Measurements from ENCODE around the gene NAV2. TPM values are rescaled to one million over a fixed set of nuclear protein-coding genes. Genes with fewer than 3 reads are reported as not detected.
A peak's percentile ranks its signal among the peaks of the same experiment; 100 is the strongest.
"Not testable (repeated sequence)": the region's sequence is repeated elsewhere in the genome, so short reads cannot be mapped to it uniquely, and the experiment has no call there.

Gene NAV2
- total RNA-seq, 1 donor from 2014 or later, result 31.4 TPM

GRCh38 chr11:19923626-19924025, 211.0 kb downstream of the NAV2 start:
- H3K27ac Mint-ChIP-seq (ENCODE audit: unreplicated experiment), result peak overlapping the region; percentile 48

GRCh38 chr11:19924311-19924710, 211.7 kb downstream of the NAV2 start:
- Mint-ChIP-seq H3K4me3 (ENCODE audit: unreplicated experiment) (no peak overlapping the region), H3K27ac (ENCODE audit: unreplicated experiment) (peak overlapping the region; percentile 70), H3K27me3 (ENCODE audit: unreplicated experiment) (no peaks in the 10 kb centered on the region), H3K36me3 (ENCODE audit: unreplicated experiment) (no peaks in the 10 kb centered on the region), H3K4me1 (ENCODE audit: unreplicated experiment) (peaks cover 62% of the 10 kb centered on the region), H3K9me3 (ENCODE audit: unreplicated experiment) (peaks cover 4% of the 10 kb centered on the region)
- TF ChIP-seq, protein P1, sequence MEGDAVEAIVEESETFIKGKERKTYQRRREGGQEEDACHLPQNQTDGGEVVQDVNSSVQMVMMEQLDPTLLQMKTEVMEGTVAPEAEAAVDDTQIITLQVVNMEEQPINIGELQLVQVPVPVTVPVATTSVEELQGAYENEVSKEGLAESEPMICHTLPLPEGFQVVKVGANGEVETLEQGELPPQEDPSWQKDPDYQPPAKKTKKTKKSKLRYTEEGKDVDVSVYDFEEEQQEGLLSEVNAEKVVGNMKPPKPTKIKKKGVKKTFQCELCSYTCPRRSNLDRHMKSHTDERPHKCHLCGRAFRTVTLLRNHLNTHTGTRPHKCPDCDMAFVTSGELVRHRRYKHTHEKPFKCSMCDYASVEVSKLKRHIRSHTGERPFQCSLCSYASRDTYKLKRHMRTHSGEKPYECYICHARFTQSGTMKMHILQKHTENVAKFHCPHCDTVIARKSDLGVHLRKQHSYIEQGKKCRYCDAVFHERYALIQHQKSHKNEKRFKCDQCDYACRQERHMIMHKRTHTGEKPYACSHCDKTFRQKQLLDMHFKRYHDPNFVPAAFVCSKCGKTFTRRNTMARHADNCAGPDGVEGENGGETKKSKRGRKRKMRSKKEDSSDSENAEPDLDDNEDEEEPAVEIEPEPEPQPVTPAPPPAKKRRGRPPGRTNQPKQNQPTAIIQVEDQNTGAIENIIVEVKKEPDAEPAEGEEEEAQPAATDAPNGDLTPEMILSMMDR (IDR thresholded peaks at IDR 0.05), result no peak
- DNase-seq (ENCODE audit: extremely low spot score, unreplicated experiment), result no peak

More at GRCh38 chr11:19923626-19924025, 211.0 kb downstream of the NAV2 start:
- Mint-ChIP-seq H3K27me3 (ENCODE audit: unreplicated experiment) (no peaks in the 10 kb centered on the region), H3K4me1 (ENCODE audit: unreplicated experiment) (peaks cover 66% of the 10 kb centered on the region), H3K9me3 (ENCODE audit: unreplicated experiment) (peaks cover 4% of the 10 kb centered on the region), H3K4me3 (ENCODE audit: unreplicated experiment) (no peak overlapping the region), H3K36me3 (ENCODE audit: unreplicated experiment) (no peaks in the 10 kb centered on the region)
- TF ChIP-seq, protein P1 (IDR thresholded peaks at IDR 0.05), result no peak
- no peak for DNase-seq (ENCODE audit: extremely low spot score, unreplicated experiment)

GRCh38 chr11:19924716-19925115, 212.1 kb downstream of the NAV2 start:
- Mint-ChIP-seq H3K4me3 (ENCODE audit: unreplicated experiment) (no peak overlapping the region), H3K4me1 (ENCODE audit: unreplicated experiment) (peaks cover 62% of the 10 kb centered on the region), H3K27ac (ENCODE audit: unreplicated experiment) (peak overlapping the region; percentile 70), H3K36me3 (ENCODE audit: unreplicated experiment) (no peaks in the 10 kb centered on the region), H3K27me3 (ENCODE audit: unreplicated experiment) (no peaks in the 10 kb centered on the region), H3K9me3 (ENCODE audit: unreplicated experiment) (peaks cover 4% of the 10 kb centered on the region)
- DNase-seq (ENCODE audit: extremely low spot score, unreplicated experiment), result no peak
- TF ChIP-seq, protein P1 (IDR thresholded peaks at IDR 0.05), result no peak

DNA sequence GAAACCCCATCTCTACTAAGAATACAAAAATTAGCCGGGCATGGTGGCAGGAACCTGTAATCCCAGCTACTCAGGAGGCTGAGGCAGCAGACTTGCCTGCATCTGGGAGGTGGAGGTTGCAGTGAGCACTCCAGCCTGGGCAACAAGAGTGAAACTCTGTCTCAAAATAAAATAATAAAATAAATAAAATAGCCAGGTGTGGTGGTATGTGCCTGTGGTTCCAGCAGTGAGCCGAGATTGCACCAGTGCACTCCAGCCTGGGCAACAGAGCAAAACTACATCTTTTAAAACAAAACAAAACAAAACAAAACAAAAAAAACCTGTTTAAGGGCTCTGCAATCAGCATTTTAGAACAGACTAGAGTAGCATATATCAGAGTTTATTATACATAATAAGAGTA, 214.8 kb downstream of the NAV2 start:
- H3K4me1 Mint-ChIP-seq (ENCODE audit: unreplicated experiment), result peaks cover 57% of the 10 kb centered on the region
- H3K36me3 Mint-ChIP-seq (ENCODE audit: unreplicated experiment); DNase-seq (ENCODE audit: extremely low spot score, unreplicated experiment); H3K4me3 Mint-ChIP-seq (ENCODE audit: unreplicated experiment); H3K27ac Mint-ChIP-seq (ENCODE audit: unreplicated experiment); H3K9me3 Mint-ChIP-seq (ENCODE audit: unreplicated experiment); H3K27me3 Mint-ChIP-seq (ENCODE audit: unreplicated experiment): not testable (repeated sequence)

DNA sequence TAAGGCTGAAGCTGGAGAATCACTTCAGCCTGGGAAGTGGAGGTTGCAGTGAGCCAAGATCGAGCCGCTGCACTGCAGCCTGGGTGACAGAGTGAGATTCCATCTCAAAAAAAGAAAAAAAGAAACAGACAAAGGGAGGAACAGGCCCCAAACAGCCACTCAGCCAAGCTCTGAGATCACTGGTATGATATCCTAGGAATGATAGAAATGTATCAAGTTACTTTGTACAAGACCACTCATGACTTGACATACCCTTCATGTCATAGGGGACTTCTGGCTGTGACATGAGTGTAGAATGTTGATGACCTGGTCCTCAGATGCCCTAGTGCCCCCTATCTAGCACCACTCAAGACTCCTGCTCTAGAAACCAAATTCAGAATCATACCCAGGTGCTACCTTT, 216.5 kb downstream of the NAV2 start:
- H3K36me3 Mint-ChIP-seq (ENCODE audit: unreplicated experiment), result peaks cover 4% of the 10 kb centered on the region
- DNase-seq (ENCODE audit: extremely low spot score, unreplicated experiment), result no peak
- TF ChIP-seq, protein P1 (IDR thresholded peaks at IDR 0.05), result no peak
- H3K4me1 Mint-ChIP-seq (ENCODE audit: unreplicated experiment), result peaks cover 53% of the 10 kb centered on the region
- H3K27me3 Mint-ChIP-seq (ENCODE audit: unreplicated experiment), result no peaks in the 10 kb centered on the region
- H3K4me3 Mint-ChIP-seq (ENCODE audit: unreplicated experiment), result no peak overlapping the region
- H3K9me3 Mint-ChIP-seq (ENCODE audit: unreplicated experiment), result no peaks in the 10 kb centered on the region
- peak overlapping the region; percentile 47 for H3K27ac Mint-ChIP-seq (ENCODE audit: unreplicated experiment)

DNA sequence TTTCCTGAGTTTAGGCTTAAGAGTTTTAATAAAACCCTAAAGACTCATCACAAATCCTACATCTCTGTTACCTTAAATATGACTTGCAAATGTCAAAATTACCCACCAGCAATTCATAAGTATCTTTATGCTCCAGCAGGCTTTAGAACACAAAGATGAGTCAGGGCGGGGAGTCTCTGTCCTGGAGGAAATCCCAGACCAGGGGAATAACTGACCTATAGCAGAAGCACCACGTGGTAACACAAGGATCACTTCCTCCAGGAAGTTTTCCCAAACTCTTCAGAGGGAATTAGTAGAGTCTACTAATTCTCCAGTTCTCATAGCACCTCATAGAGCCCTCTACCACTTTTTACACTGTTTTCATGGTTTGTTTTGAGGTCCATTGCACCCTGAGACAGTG, 217.0 kb downstream of the NAV2 start:
- H3K27me3 Mint-ChIP-seq (ENCODE audit: unreplicated experiment), result no peaks in the 10 kb centered on the region
- TF ChIP-seq, protein P1 (IDR thresholded peaks at IDR 0.05), result no peak
- peaks cover 4% of the 10 kb centered on the region for H3K36me3 Mint-ChIP-seq (ENCODE audit: unreplicated experiment)
- H3K27ac Mint-ChIP-seq (ENCODE audit: unreplicated experiment), result no peak overlapping the region
- no peak for DNase-seq (ENCODE audit: extremely low spot score, unreplicated experiment)
- H3K9me3 Mint-ChIP-seq (ENCODE audit: unreplicated experiment), result no peaks in the 10 kb centered on the region
- no peak overlapping the region for H3K4me3 Mint-ChIP-seq (ENCODE audit: unreplicated experiment)
- H3K4me1 Mint-ChIP-seq (ENCODE audit: unreplicated experiment), result peaks cover 52% of the 10 kb centered on the region

Data from osteocyte (in vitro differentiated cells).